GM12892 (cell line): ENCODE measurements around the gene DCTN5.

Source experiments
- POLR2A ChIP-seq: IDR thresholded peaks from 2 replicates; pipeline ENCODE4 v1.6.1; 2011; ENCODE audit warnings: low read depth, low read length, control low read depth
- POLR2AphosphoS5 ChIP-seq: IDR thresholded peaks from 2 replicates; pipeline ENCODE4 v1.6.1; 2011; ENCODE audit warnings: low read depth, low read length, control low read depth
- TAF1 ChIP-seq: IDR thresholded peaks from 2 replicates; pipeline ENCODE4 v1.6.1; 2011; ENCODE audit warnings: low read depth, mild to moderate bottlenecking, control low read depth, low read length, borderline replicate concordance

DNA sequence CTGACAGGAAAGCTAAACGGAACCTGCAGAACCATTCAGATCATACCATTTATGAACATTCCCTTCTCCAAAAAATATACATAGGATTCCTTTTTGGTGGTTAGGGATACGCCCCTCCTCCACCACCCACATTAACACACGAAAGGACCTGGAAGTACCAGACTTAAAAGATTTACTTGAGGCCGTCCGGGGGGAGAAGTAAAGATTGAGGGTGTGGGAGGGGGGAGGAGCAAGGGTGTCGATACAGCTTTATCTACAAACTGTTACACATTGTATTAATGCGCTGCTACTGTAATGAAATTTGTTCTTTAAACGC is 693 bp upstream of the DCTN5 start:
- TF ChIP-seq POLR2A (no peak), POLR2AphosphoS5 (no peak), TAF1 (no peak)
